Cardiac muscle cell (in vitro differentiated cells and primary cell): ENCODE results near the gene MAP3K5. TPM values are rescaled to one million over a fixed set of nuclear protein-coding genes. Genes with fewer than 3 reads are reported as not detected.

Source experiments
- DNase-seq, 2 donors: peaks; one replicate each; pipeline versions ENCODE4 v3.0.0 to v3.0.0-alpha.2; 2010 to 2017; ENCODE audit warnings: low read depth in 1 of 2, low spot score in 1 of 2
- H3K27ac ChIP-seq: fragments of 200-600 bp; sonication (generic); 2 replicates; pipeline ENCODE4 v1.5.1; 2016
- H3K27me3 ChIP-seq: fragments of 200-600 bp; sonication (generic); 2 replicates; pipeline ENCODE4 v1.6.0; 2016; ENCODE audit warnings: control low read depth
- H3K36me3 ChIP-seq: fragments of 200-600 bp; sonication (generic); 2 replicates; pipeline ENCODE4 v1.5.1; 2016; ENCODE audit warnings: control low read depth
- H3K4me1 ChIP-seq: fragments of 200-600 bp; sonication (generic); 2 replicates; pipeline ENCODE4 v1.8.1; 2017; ENCODE audit warnings: low read depth, mild to moderate bottlenecking, mixed run types
- H3K4me3 ChIP-seq: fragments of 200-600 bp; sonication (generic); 2 replicates; pipeline ENCODE4 v1.5.1; 2016; ENCODE audit warnings: mild to moderate bottlenecking
- H3K9me3 ChIP-seq: fragments of 200-600 bp; sonication (generic); 2 replicates; pipeline ENCODE4 v1.5.1; 2017; ENCODE audit warnings: low read depth, mild to moderate bottlenecking, control low read depth
- polyA plus RNA-seq: library from polyadenylated mRNA; unstranded; fragments of >200 nt; fragmentation: Nextera tagmentation; extraction: Ambion mirVana; gene quantifications from 2 replicates; pipeline ENCODE4 v1.2.1, GENCODE V29; 2016
- total RNA-seq: library from RNA; depleted of rRNA; stranded (reverse); fragments of >200 nt; gene quantifications from 2 replicates; pipeline ENCODE4 v1.2.3, GENCODE V29; 2016
- TF ChIP-seq, protein P1 (sequence below): IDR thresholded peaks from 2 replicates; pipeline ENCODE4 v1.5.1; 2012; ENCODE audit warnings: low read depth, mild to moderate bottlenecking, low read length

Gene MAP3K5
- total and polyA plus RNA-seq, 2 experiments from 2014 or later: 2.8 to 3.0 TPM

DNA sequence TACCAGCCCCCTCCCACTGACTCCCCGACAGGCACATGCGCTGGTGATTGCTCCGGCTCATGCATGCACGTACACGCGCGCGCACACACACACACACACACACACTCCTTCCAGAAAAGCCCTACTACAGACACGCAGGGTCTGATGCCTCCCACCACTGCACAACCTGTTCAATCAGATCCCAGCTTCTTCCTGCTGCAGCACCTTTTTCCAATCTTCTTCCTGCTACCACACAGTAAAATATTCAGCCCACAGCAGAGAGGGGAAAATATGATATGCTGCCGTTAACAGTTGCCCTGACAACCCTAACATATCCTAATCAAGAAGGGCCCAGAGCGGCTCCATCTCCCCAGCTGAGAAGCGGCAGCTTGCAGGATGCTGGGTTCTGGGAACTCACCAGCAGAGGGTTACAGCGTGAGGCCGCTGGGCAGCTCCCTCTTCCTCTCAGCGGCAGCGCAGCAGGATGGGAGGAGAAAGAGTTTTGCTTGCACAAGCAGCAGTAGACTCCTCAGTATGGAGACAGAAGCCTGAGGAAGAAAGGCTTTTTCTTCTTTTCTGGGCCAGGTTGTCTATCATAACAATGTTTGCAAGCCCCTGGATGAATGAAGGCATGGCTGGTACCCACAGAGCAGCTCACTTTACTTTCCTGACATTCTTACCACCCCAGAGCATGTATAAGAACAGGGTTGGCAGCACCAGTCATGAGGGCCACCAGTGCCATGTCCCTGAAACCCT, 265.9 kb downstream of the MAP3K5 start:
- Histone ChIP-seq H3K4me1 (no peaks in the 10 kb centered on the region), H3K27me3 (no peaks in the 10 kb centered on the region), H3K4me3 (no peak overlapping the region), H3K9me3 (no peaks in the 10 kb centered on the region), H3K27ac (no peak overlapping the region), H3K36me3 (no peaks in the 10 kb centered on the region)
- TF ChIP-seq, protein P1, sequence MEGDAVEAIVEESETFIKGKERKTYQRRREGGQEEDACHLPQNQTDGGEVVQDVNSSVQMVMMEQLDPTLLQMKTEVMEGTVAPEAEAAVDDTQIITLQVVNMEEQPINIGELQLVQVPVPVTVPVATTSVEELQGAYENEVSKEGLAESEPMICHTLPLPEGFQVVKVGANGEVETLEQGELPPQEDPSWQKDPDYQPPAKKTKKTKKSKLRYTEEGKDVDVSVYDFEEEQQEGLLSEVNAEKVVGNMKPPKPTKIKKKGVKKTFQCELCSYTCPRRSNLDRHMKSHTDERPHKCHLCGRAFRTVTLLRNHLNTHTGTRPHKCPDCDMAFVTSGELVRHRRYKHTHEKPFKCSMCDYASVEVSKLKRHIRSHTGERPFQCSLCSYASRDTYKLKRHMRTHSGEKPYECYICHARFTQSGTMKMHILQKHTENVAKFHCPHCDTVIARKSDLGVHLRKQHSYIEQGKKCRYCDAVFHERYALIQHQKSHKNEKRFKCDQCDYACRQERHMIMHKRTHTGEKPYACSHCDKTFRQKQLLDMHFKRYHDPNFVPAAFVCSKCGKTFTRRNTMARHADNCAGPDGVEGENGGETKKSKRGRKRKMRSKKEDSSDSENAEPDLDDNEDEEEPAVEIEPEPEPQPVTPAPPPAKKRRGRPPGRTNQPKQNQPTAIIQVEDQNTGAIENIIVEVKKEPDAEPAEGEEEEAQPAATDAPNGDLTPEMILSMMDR: peak; percentile 55
- peak; percentile 69 to 81 for DNase-seq

GRCh38 chr6:136525586-136526195, 266.6 kb downstream of the MAP3K5 start:
- Histone ChIP-seq H3K27me3 (no peaks in the 10 kb centered on the region), H3K36me3 (no peaks in the 10 kb centered on the region), H3K9me3 (no peaks in the 10 kb centered on the region), H3K4me3 (no peak overlapping the region), H3K4me1 (no peaks in the 10 kb centered on the region), H3K27ac (no peak overlapping the region)
- peak in 1 of 2 donors; percentile 3 for DNase-seq
- TF ChIP-seq, protein P1: no peak

GRCh38 chr6:136524936-136525413, 267.3 kb downstream of the MAP3K5 start:
- Histone ChIP-seq H3K4me3 (no peak overlapping the region), H3K27me3 (no peaks in the 10 kb centered on the region), H3K9me3 (no peaks in the 10 kb centered on the region), H3K4me1 (no peaks in the 10 kb centered on the region), H3K36me3 (no peaks in the 10 kb centered on the region), H3K27ac (no peak overlapping the region)
- TF ChIP-seq, protein P1: no peak
- no peak for DNase-seq

DNA sequence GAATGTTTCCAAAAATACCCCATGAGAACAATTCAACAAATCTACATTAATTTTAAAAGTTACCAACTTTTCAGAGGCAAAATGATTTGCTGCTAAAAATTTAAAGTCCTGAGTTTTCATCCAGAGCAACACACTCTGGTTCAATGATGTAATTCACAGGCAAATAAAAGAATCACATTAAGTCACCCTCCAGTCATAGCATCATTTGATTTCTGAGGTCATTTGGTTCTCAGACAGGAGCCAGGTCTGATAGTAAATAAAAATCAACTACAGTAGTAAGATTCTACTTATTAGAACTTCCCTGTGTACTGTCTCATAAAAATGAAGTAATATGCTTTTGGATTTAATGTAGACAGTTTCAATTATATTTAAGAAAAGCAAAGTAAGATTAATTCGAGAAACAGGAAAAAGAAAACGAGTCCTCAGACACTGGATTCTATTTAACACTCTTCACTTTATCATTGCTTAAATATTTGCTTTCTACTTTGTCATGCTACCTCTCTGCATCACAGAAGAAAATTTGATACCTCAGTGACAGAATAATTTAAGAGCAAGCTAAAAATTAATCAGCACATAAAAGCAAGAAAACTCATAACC, 267.8 kb downstream of the MAP3K5 start:
- H3K4me1 ChIP-seq: no peaks in the 10 kb centered on the region
- H3K36me3 ChIP-seq: no peaks in the 10 kb centered on the region
- no peak overlapping the region for H3K27ac ChIP-seq
- no peak for DNase-seq
- H3K9me3 ChIP-seq: no peaks in the 10 kb centered on the region
- TF ChIP-seq, protein P1: no peak
- no peak overlapping the region for H3K4me3 ChIP-seq
- H3K27me3 ChIP-seq: no peaks in the 10 kb centered on the region

- TF ChIP-seq, protein P1: no peak
- DNase-seq: no peak
- Histone ChIP-seq H3K36me3 (no peaks in the 10 kb centered on the region), H3K9me3 (no peaks in the 10 kb centered on the region), H3K4me1 (no peaks in the 10 kb centered on the region), H3K27me3 (no peaks in the 10 kb centered on the region), H3K27ac (no peak overlapping the region), H3K4me3 (no peak overlapping the region)
Observed at GRCh38 chr6:136523196-136523595, 269.1 kb downstream of the MAP3K5 start.
